ENCODE measurements around the gene PPP1CA.

PPP1CA gene

GRCh38 chr11:67369275-67369674 is 32.4 kb downstream of the PPP1CA start:
- no peak for DNase-seq (ENCODE audit: low read depth)

GRCh38 chr11:67368621-67369020 is 33.0 kb downstream of the PPP1CA start:
- no peak for DNase-seq (ENCODE audit: low read depth)

GRCh38 chr11:67367761-67368227 is 33.9 kb downstream of the PPP1CA start:
- DNase-seq (ENCODE audit: low read depth), result no peak

- no peak for DNase-seq (ENCODE audit: low read depth)
These were observed 34.5 kb downstream of the PPP1CA start for GRCh38 chr11:67366961-67367760.

GRCh38 chr11:67366546-67366945 is 35.1 kb downstream of the PPP1CA start:
- DNase-seq (ENCODE audit: low read depth), result no peak

- DNase-seq (ENCODE audit: low read depth), result no peak
These were observed 35.8 kb downstream of the PPP1CA start for GRCh38 chr11:67365736-67366444.

- DNase-seq (ENCODE audit: low read depth), result no peak
These were observed 36.6 kb downstream of the PPP1CA start for GRCh38 chr11:67364783-67365722.

- DNase-seq (ENCODE audit: low read depth), result no peak
These were observed 37.5 kb downstream of the PPP1CA start for GRCh38 chr11:67364169-67364568.

- DNase-seq (ENCODE audit: low read depth), result no peak
These were observed 43.6 kb downstream of the PPP1CA start for GRCh38 chr11:67357831-67358670.

- DNase-seq (ENCODE audit: low read depth), result no peak
These were observed 44.6 kb downstream of the PPP1CA start for GRCh38 chr11:67356864-67357561.

GRCh38 chr11:67356387-67356863 is 45.2 kb downstream of the PPP1CA start:
- DNase-seq (ENCODE audit: low read depth), result no peak

GRCh38 chr11:67355794-67356386 is 45.8 kb downstream of the PPP1CA start:
- no peak for DNase-seq (ENCODE audit: low read depth)

- no peak for DNase-seq (ENCODE audit: low read depth)
These were observed 46.5 kb downstream of the PPP1CA start for GRCh38 chr11:67355023-67355793.

- no peak for DNase-seq (ENCODE audit: low read depth)
These were observed 47.3 kb downstream of the PPP1CA start for GRCh38 chr11:67354075-67355022.

- DNase-seq (ENCODE audit: low read depth), result peak; percentile 93
These were observed 48.2 kb downstream of the PPP1CA start, which contains the start of gene POLD4 for GRCh38 chr11:67353317-67354074. TSS of gene POLD4 (minus strand) at chr11:67353546. CDS start at chr11:67353399, 147 bp downstream.

- DNase-seq (ENCODE audit: low read depth), result no peak
These were observed 48.9 kb downstream of the PPP1CA start for GRCh38 chr11:67352546-67353316.

Measured in stimulated activated CD8-positive, alpha-beta memory T cell treated with anti-CD3 and anti-CD28 coated beads, Interleukin-7, amount 100 ng/mL, for 24 hours (primary cell).